Measurements from ENCODE around the gene ILKAP. TPM values are rescaled to one million over a fixed set of nuclear protein-coding genes. Genes with fewer than 3 reads are reported as not detected.

The ILKAP gene
- total RNA-seq, result 40.5 TPM

GRCh38 chr2:238203094-238203972 is at the start of gene ILKAP:
Gene ILKAP, minus strand, starts transcription at chr2:238203695. Its CDS starts 142 bp downstream, at chr2:238203553.
- peak; percentile 88 for DNase-seq (ENCODE audit: low spot score)

- no peak for DNase-seq (ENCODE audit: low spot score)
These were observed 49.5 kb upstream of the ILKAP start for GRCh38 chr2:238252766-238253630.

GRCh38 chr2:238251986-238252385 is 48.5 kb upstream of the ILKAP start:
- no peak for DNase-seq (ENCODE audit: low spot score)

- DNase-seq (ENCODE audit: low spot score), result no peak
These were observed 47.8 kb upstream of the ILKAP start for GRCh38 chr2:238251331-238251730.

GRCh38 chr2:238250896-238251295 is 47.4 kb upstream of the ILKAP start:
- DNase-seq (ENCODE audit: low spot score), result no peak

GRCh38 chr2:238247841-238248453 is 44.5 kb upstream of the ILKAP start:
- no peak for DNase-seq (ENCODE audit: low spot score)

- DNase-seq (ENCODE audit: low spot score), result no peak
These were observed 43.7 kb upstream of the ILKAP start for GRCh38 chr2:238247002-238247822.

GRCh38 chr2:238244151-238244550 is 40.7 kb upstream of the ILKAP start:
- no peak for DNase-seq (ENCODE audit: low spot score)

- DNase-seq (ENCODE audit: low spot score), result no peak
These were observed 40.1 kb upstream of the ILKAP start for GRCh38 chr2:238243496-238244076.

GRCh38 chr2:238242731-238243495 is 39.4 kb upstream of the ILKAP start:
- no peak for DNase-seq (ENCODE audit: low spot score)

- no peak for DNase-seq (ENCODE audit: low spot score)
These were observed 38.5 kb upstream of the ILKAP start for GRCh38 chr2:238241970-238242369.

- DNase-seq (ENCODE audit: low spot score), result no peak
These were observed 37.5 kb upstream of the ILKAP start for GRCh38 chr2:238240757-238241711.

GRCh38 chr2:238239863-238240756 is 36.6 kb upstream of the ILKAP start, which contains the start of gene HES6:
Gene HES6, minus strand, starts transcription at chr2:238240038. Its CDS starts 133 bp downstream, at chr2:238239905.
- DNase-seq (ENCODE audit: low spot score), result peak; percentile 88

GRCh38 chr2:238239543-238239862 is 36.0 kb upstream of the ILKAP start:
- DNase-seq (ENCODE audit: low spot score), result no peak

GRCh38 chr2:238238766-238239542 is 35.5 kb upstream of the ILKAP start:
- no peak for DNase-seq (ENCODE audit: low spot score)

GRCh38 chr2:238238311-238238765 is 34.8 kb upstream of the ILKAP start:
- DNase-seq (ENCODE audit: low spot score), result no peak

Data from mucosa of gallbladder (tissue), 1 donor.